Sigmoid colon (tissue), 4 donors: ENCODE data around the gene ALKBH3.

Experiments
- EP300 ChIP-seq, 4 donors: sonication (generic); formaldehyde crosslinking; IDR thresholded peaks; one replicate each; pipeline ENCODE4 v1.6.1; 2017; ENCODE audit warnings: antibody characterized with exemption in 4 of 4
- POLR2A ChIP-seq, 2 donors: fragments of 450-650 bp; IDR thresholded peaks; one replicate each; pipeline ENCODE4 v1.6.1; 2016; ENCODE audit warnings: antibody characterized with exemption in 2 of 2, mild to moderate bottlenecking in 2 of 2, moderate library complexity in 2 of 2
- POLR2AphosphoS5 ChIP-seq, 4 donors: sonication (generic); formaldehyde crosslinking; IDR thresholded peaks; one replicate each; pipeline ENCODE4 v1.6.1; 2017; ENCODE audit warnings: antibody characterized with exemption in 4 of 4
- TF ChIP-seq, protein P1 (sequence below), 4 experiments: fragments of 450-650 bp in 3 of 4; fragments of 200-600 bp in 1 of 4; IDR thresholded peaks; one replicate each; pipeline ENCODE4 v1.5.1; 2016 to 2019; ENCODE audit warnings: antibody characterized with exemption in 4 of 4, mild to moderate bottlenecking in 3 of 4, moderate library complexity in 2 of 4

DNA sequence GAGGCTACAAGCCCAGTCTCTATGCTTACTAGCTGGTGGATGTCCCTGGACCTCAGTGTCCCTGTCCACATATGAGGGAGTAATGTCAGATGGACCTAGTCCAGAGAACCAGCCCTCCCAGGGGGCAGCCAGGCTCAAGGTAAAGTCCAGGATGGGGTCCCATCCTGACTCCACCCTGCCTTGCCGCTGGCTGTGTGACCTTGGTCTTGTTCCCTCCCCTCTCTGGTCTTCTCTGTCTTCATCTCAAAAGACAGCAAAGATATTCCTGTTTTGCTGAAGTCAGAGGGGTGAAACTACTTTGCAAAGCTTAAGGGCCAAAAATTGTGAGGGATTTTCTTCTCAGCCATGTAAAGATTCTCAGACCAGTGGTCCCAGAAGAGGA, 52.6 kb downstream of the ALKBH3 start:
- TF ChIP-seq, protein P1, sequence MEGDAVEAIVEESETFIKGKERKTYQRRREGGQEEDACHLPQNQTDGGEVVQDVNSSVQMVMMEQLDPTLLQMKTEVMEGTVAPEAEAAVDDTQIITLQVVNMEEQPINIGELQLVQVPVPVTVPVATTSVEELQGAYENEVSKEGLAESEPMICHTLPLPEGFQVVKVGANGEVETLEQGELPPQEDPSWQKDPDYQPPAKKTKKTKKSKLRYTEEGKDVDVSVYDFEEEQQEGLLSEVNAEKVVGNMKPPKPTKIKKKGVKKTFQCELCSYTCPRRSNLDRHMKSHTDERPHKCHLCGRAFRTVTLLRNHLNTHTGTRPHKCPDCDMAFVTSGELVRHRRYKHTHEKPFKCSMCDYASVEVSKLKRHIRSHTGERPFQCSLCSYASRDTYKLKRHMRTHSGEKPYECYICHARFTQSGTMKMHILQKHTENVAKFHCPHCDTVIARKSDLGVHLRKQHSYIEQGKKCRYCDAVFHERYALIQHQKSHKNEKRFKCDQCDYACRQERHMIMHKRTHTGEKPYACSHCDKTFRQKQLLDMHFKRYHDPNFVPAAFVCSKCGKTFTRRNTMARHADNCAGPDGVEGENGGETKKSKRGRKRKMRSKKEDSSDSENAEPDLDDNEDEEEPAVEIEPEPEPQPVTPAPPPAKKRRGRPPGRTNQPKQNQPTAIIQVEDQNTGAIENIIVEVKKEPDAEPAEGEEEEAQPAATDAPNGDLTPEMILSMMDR (IDR thresholded peaks at IDR 0.05): no peak
- TF ChIP-seq POLR2AphosphoS5 (IDR thresholded peaks at IDR 0.05): no peak
- TF ChIP-seq POLR2A (IDR thresholded peaks at IDR 0.05): no peak
- TF ChIP-seq EP300 (IDR thresholded peaks at IDR 0.05): no peak
